Measurements from ENCODE around the gene CELSR3. TPM values are rescaled to one million over a fixed set of nuclear protein-coding genes. Genes with fewer than 3 reads are reported as not detected.

CELSR3 gene
- total RNA-seq (2012; rRNA removed) (0.18 and 0.28 TPM in 2 replicates), polyA plus RNA-seq (2012; rRNA removed) (0.59 and 0.63 TPM in 2 replicates), Bru-seq, nascent RNA (percentile 39 among the genes with signal in this experiment), BruChase-seq, experiment 1, labeled RNA remaining after a 6-hour chase (percentile 51 among the genes with signal in this experiment), BruChase-seq, experiment 2, labeled RNA remaining after a 2-hour chase (percentile 55 among the genes with signal in this experiment)
- 0.21 and 0.46 TPM in 2 replicates for polyA plus RNA-seq (2012; cell fraction: cytosol; rRNA removed)
- polyA plus RNA-seq (2012; cell fraction: nucleus; rRNA removed; ENCODE audit: low replicate concordance): 2.5 and 3.7 TPM in 2 replicates
- long read RNA-seq, partial matches to known transcripts: 7 of 9 reads
- long read RNA-seq, other reads (novel, unspliced or antisense): 2 of 9 reads

GRCh38 chr3:48662753-48663488 is at the start of gene CELSR3:
TSS of gene CELSR3 (minus strand) at chr3:48662886. CDS start at chr3:48662634, 252 bp downstream.
- CTCF ChIA-PET: interaction anchor here (0.7 to 2.0 kb wide), 4 partner anchors 23 to 65 kb away, joined by 3 to 5 read pairs (median 4); partner anchors contain the start of genes NCKIPSD and SLC26A6
- BruUV-seq (replicated peaks): no TSS peak

More at GRCh38 chr3:48662753-48663488, at the start of gene CELSR3:
- no peak for TF ChIP-seq CEBPB (IDR thresholded peaks at IDR 0.05; ENCODE audit: low read depth, low read length)
- TF ChIP-seq CHD1 (IDR thresholded peaks at IDR 0.05; ENCODE audit: low read depth, low read length): peak; percentile 91
- TF ChIP-seq BHLHE40 (IDR thresholded peaks at IDR 0.05; ENCODE audit: low read depth, low read length): peak; percentile 96
- no peak for TF ChIP-seq RFX5 (IDR thresholded peaks at IDR 0.05; ENCODE audit: low read depth, low read length)
- TF ChIP-seq POLR2A (IDR thresholded peaks at IDR 0.05; ENCODE audit: low read depth, low read length): peak; percentile 49; the same call in 1 of the 2 replicates
- no peak for TF ChIP-seq RCOR1 (IDR thresholded peaks at IDR 0.05; ENCODE audit: insufficient replicate concordance, low read length)
- H3K23ac ChIP-seq (ENCODE audit: low read depth, low read length): peak within 1 kb of the TSS; percentile 80
- peaks cover 0 to 5% of the 10 kb centered on the region in 2 experiments; a peak in 1 of 4 replicates for H3K79me1 ChIP-seq (ENCODE audit: low read depth in 1 of 2, low read length in 2 of 2)
- no peaks in the 10 kb centered on the region for H3K36me3 ChIP-seq (ENCODE audit: control insufficient read depth, insufficient read depth, low read length)
- no peaks in the 10 kb centered on the region for H4K20me1 ChIP-seq (ENCODE audit: insufficient read depth, low read length)
- H2BK20ac ChIP-seq (ENCODE audit: low read depth, low read length): peak within 1 kb of the TSS; percentile 14; the same call in 1 of the 2 replicates
- peak within 1 kb of the TSS; percentile 48 for H2AK5ac ChIP-seq (ENCODE audit: low read depth, low read length)
- H2AK9ac ChIP-seq (replicated peaks; ENCODE audit: low read depth, low read length, poor library complexity): peak within 1 kb of the TSS; percentile 99
- no peaks in the 10 kb centered on the region for H3K9me3 ChIP-seq (ENCODE audit: control insufficient read depth, insufficient read depth, low read length)
- peak within 1 kb of the TSS; percentile 67 to 94 for H4K8ac ChIP-seq (ENCODE audit: low read depth in 2 of 2, low read length in 2 of 2)
- H3K9me1 ChIP-seq (ENCODE audit: insufficient read depth, low read length): peaks cover 5% of the 10 kb centered on the region
- H3K14ac ChIP-seq (replicated peaks; ENCODE audit: low read depth, low read length): peak within 1 kb of the TSS; percentile 90
- intact Hi-C loops (cut with micrococcal nuclease): loop anchor here (1.0 kb wide), 1 partner anchor 77 kb away; no protein-coding TSS in a partner anchor
- WGBS, 2 experiments (ENCODE audit: extremely low coverage in 2 of 2, insufficient read length in 1 of 2): 0% methylated on average over 18 of the region's 52 CpGs; no CpG with 5 or more reads in 1 of the 2 experiments
- in situ Hi-C loops (cut with MboI; ENCODE audit: low sequenced_read_pairs): loop anchor here (10.0 kb wide), 1 partner anchor 198 kb away; a partner anchor contains a TSS
- peak within 1 kb of the TSS; percentile 91 for H2AFZ ChIP-seq (replicated peaks; ENCODE audit: low read length, poor library complexity)
- dilution Hi-C loops (cut with HindIII; ENCODE audit: low sequenced_read_pairs, unreplicated experiment): no loop called here
- peak within 1 kb of the TSS; percentile 75 for H2BK5ac ChIP-seq (ENCODE audit: low read depth, low read length, poor library complexity, severe bottlenecking)
- H4K91ac ChIP-seq (ENCODE audit: insufficient read depth, low read depth, low read length): peak within 1 kb of the TSS; percentile 95
- H3K4me3 ChIP-seq (ENCODE audit: insufficient read depth, low read depth, low read length): peak within 1 kb of the TSS; percentile 56
- peak within 1 kb of the TSS; percentile 92 for H3K27ac ChIP-seq (ENCODE audit: insufficient read depth, low read length)
- H3K56ac ChIP-seq (ENCODE audit: extremely low read depth, insufficient read depth, low read length): peak within 1 kb of the TSS; percentile 89
- H3K4me1 ChIP-seq (ENCODE audit: control insufficient read depth, insufficient read depth, low read length): no peaks in the 10 kb centered on the region; the same call in 1 of the 2 replicates
- H3K4me2 ChIP-seq (ENCODE audit: low read depth, low read length): peak within 1 kb of the TSS; percentile 73
- H3K18ac ChIP-seq (ENCODE audit: low read depth, low read length): peak within 1 kb of the TSS; percentile 27
- peak within 1 kb of the TSS; percentile 67; the same call in 2 of the 3 replicates for H2BK15ac ChIP-seq (ENCODE audit: low read depth, low read length)
- H2BK120ac ChIP-seq (ENCODE audit: low read depth, low read length): peak within 1 kb of the TSS; percentile 75
- no peaks in the 10 kb centered on the region for H3K27me3 ChIP-seq (ENCODE audit: control insufficient read depth, insufficient read depth, low read length)
- DNase-seq (peak; percentile 90), ATAC-seq (ENCODE audit: low read depth) (peak; percentile 47)
- POLR2A ChIA-PET (ENCODE audit: unreplicated experiment): interaction anchor here (0.6 to 0.8 kb wide), 2 partner anchors 38 to 65 kb away, joined by 15 to 18 read pairs; no protein-coding TSS in a partner anchor
- H4K5ac ChIP-seq (ENCODE audit: low read depth, low read length): peak within 1 kb of the TSS; percentile 54
- H3K9ac ChIP-seq (ENCODE audit: low read depth, low read length): peak within 1 kb of the TSS; percentile 79
- peak within 1 kb of the TSS; percentile 91 for H3K4ac ChIP-seq (ENCODE audit: low read depth, low read length)
